HepG2 (cell line): ENCODE data around the gene BCAS3. TPM values are rescaled to one million over a fixed set of nuclear protein-coding genes. Genes with fewer than 3 reads are reported as not detected.

Experiments used
- ATAC-seq: fragments of 200-7000 bp; cut with Tn5 transposase; 3 replicates; pipeline ENCODE4 v1.9.1; 2020; ENCODE audit warnings: mild to moderate bottlenecking, moderate library complexity
- BruUV-seq: library from RNA; stranded (reverse); fragments of 400-500 nt; replicated peaks from 2 replicates; lab custom pipeline; 2021; lab: Mats Ljungman, UMichigan
- CTCF ChIA-PET: fragments of 300-600 bp; formaldehyde crosslinking; extraction: SDS; loops from one replicate; lab custom pipeline; 2021; ENCODE audit warnings: low total read pairs, inconsistent platforms, low intra/inter-chr PET ratio; lab: Yijun Ruan, JAX
- POLR2A ChIA-PET: fragments of 350-600 bp; sonication (Branson Sonifier 250); formaldehyde crosslinking; loops from one replicate; lab custom pipeline; 2020; ENCODE audit warnings: antibody characterized with exemption, inconsistent platforms; lab: Yijun Ruan, JAX
- DNase-seq: peaks from one replicate; pipeline ENCODE4 v3.0.0-alpha.2; 2015; ENCODE audit warnings: low spot score
- FAIRE-seq: peaks from 3 replicates; lab custom pipeline; 2011; peaks lifted over from hg19 to GRCh38; lab: Jason Lieb, UNC
- H2AFZ ChIP-seq: one replicate; pipeline ENCODE4 v1.6.1; 2011; ENCODE audit warnings: low read length, inconsistent platforms
- H3K27ac ChIP-seq: fragments of 300-600 bp; 3 replicates; pipeline ENCODE4 v1.8.0; 2011; ENCODE audit warnings: mixed run types, mild to moderate bottlenecking, mixed read lengths, low read length, inconsistent platforms; ENCODE audit not compliant: insufficient read depth; ENCODE audit errors: extremely low read length
- H3K27me3 ChIP-seq, 2 experiments: fragments of 200-600 bp in 1 of 2; 2 replicates in 1 of 2; 3 replicates in 1 of 2; pipeline versions ENCODE4 v1.6.0 to v1.8.0; 2011; ENCODE audit warnings: low read length in 2 of 2, mild to moderate bottlenecking in 2 of 2, moderate library complexity in 2 of 2, inconsistent platforms in 1 of 2; ENCODE audit not compliant: insufficient read depth in 2 of 2, control insufficient read depth in 1 of 2
- H3K36me3 ChIP-seq, 2 experiments: fragments of 200-600 bp in 1 of 2; replicated peaks in 1 of 2; 2 replicates in 1 of 2; 3 replicates in 1 of 2; pipeline versions ENCODE4 v1.5.1 to v1.8.0; 2011; ENCODE audit warnings: low read length in 2 of 2, inconsistent platforms in 1 of 2; ENCODE audit not compliant: insufficient read depth in 2 of 2, control insufficient read depth in 1 of 2
- H3K4me1 ChIP-seq: 2 replicates; pipeline ENCODE4 v1.5.1; 2012; ENCODE audit warnings: low read length, inconsistent platforms; ENCODE audit not compliant: insufficient read depth
- H3K4me2 ChIP-seq: 2 replicates; pipeline ENCODE4 v1.6.0; 2011; ENCODE audit warnings: low read depth, low read length, inconsistent platforms
- H3K4me3 ChIP-seq, 3 experiments: fragments of 200-600 bp in 1 of 3; sonication (generic), shearing (Covaris generic) in 1 of 3; replicated peaks in 1 of 3; 2 replicates each; pipeline ENCODE4 v1.5.1; 2011 to 2016; ENCODE audit warnings: low read length in 3 of 3, inconsistent platforms in 2 of 3, low read depth in 2 of 3, mild to moderate bottlenecking in 2 of 3, control low read depth in 1 of 3, mixed read lengths in 1 of 3; ENCODE audit not compliant: insufficient read depth in 1 of 3
- H3K79me2 ChIP-seq: one replicate; pipeline ENCODE4 v1.6.1; 2011; ENCODE audit warnings: low read length, inconsistent platforms; ENCODE audit not compliant: insufficient read depth
- H3K9ac ChIP-seq: 2 replicates; pipeline ENCODE4 v1.6.0; 2011; ENCODE audit warnings: mild to moderate bottlenecking, low read depth, low read length, inconsistent platforms; ENCODE audit not compliant: insufficient read depth
- H3K9me3 ChIP-seq: 2 replicates; pipeline ENCODE4 v1.5.1; 2012; ENCODE audit warnings: mild to moderate bottlenecking, low read length
- H4K20me1 ChIP-seq: 2 replicates; pipeline ENCODE4 v1.6.0; 2011; ENCODE audit warnings: inconsistent platforms, mild to moderate bottlenecking, low read length, moderate library complexity; ENCODE audit not compliant: insufficient read depth
- CHD2 ChIP-seq: IDR thresholded peaks from 2 replicates; pipeline ENCODE4 v1.6.1; 2011; ENCODE audit warnings: low read depth, low read length, improper control_type of control experiment
- CREB1 ChIP-seq, 2 experiments: fragments of 450-650 bp in 1 of 2; IDR thresholded peaks; 2 replicates each; pipeline ENCODE4 v1.6.1; 2016 to 2017; ENCODE audit warnings: control low read depth in 1 of 2, mild to moderate bottlenecking in 1 of 2, missing compliant biosample characterization in 1 of 2, missing genetic modification characterization in 1 of 2
- GABPB1 ChIP-seq: IDR thresholded peaks from 2 replicates; pipeline ENCODE4 v1.6.1; 2016; ENCODE audit warnings: mild to moderate bottlenecking, missing genetic modification reagents, moderate library complexity, missing compliant biosample characterization
- HMGA1 ChIP-seq: sonication (generic); formaldehyde crosslinking; conservative IDR thresholded peaks from 2 replicates; pipeline ENCODE4 v1.4.0; 2020; ENCODE audit warnings: missing genetic modification reagents
- KDM1A ChIP-seq: IDR thresholded peaks from 2 replicates; pipeline ENCODE4 v1.6.1; 2016; ENCODE audit warnings: missing compliant biosample characterization
- MZF1 ChIP-seq: sonication (generic); formaldehyde crosslinking; IDR thresholded peaks from 2 replicates; pipeline ENCODE4 v1.8.1; 2023; ENCODE audit warnings: mild to moderate bottlenecking, missing genetic modification reagents, borderline replicate concordance
- PHF5A ChIP-seq: IDR thresholded peaks from one replicate; pipeline ENCODE4 v1.6.1; 2018; ENCODE audit warnings: low read depth, missing genetic modification reagents; ENCODE audit not compliant: unreplicated experiment
- SMC3 ChIP-seq: IDR thresholded peaks from 2 replicates; pipeline ENCODE4 v1.6.1; 2011; ENCODE audit warnings: low read length, improper control_type of control experiment
- YEATS4 ChIP-seq: sonication (generic); formaldehyde crosslinking; IDR thresholded peaks from 2 replicates; pipeline ENCODE4 v1.4.0; 2020; ENCODE audit warnings: missing genetic modification reagents, borderline replicate concordance
- ZNF24 ChIP-seq: fragments of 450-650 bp; IDR thresholded peaks from 2 replicates; pipeline ENCODE4 v1.6.1; 2017; ENCODE audit warnings: antibody characterized with exemption, mild to moderate bottlenecking
- ZNF788 ChIP-seq: sonication (generic); formaldehyde crosslinking; IDR thresholded peaks from 2 replicates; pipeline ENCODE4 v1.5.0; 2020; ENCODE audit warnings: mild to moderate bottlenecking, missing genetic modification reagents, borderline replicate concordance
- ZNF839 ChIP-seq: sonication (generic); formaldehyde crosslinking; IDR thresholded peaks from 2 replicates; pipeline ENCODE4 v1.4.0; 2020; ENCODE audit warnings: missing genetic modification reagents, mild to moderate bottlenecking, borderline replicate concordance
- ZNF841 ChIP-seq: sonication (generic); formaldehyde crosslinking; IDR thresholded peaks from 2 replicates; pipeline ENCODE4 v1.8.1; 2023; ENCODE audit warnings: missing genetic modification reagents, borderline replicate concordance
- ZSCAN25 ChIP-seq: sonication (generic); formaldehyde crosslinking; IDR thresholded peaks from 2 replicates; pipeline ENCODE4 v1.8.0; 2022; ENCODE audit warnings: mild to moderate bottlenecking, missing genetic modification reagents
- WGBS: methylation state at CpG from one replicate; pipeline ENCODE4 v1.1.6; 2017; ENCODE audit warnings: low lambda C conversion rate; 5-methylcytosine and 5-hydroxymethylcytosine counted together
- in situ Hi-C: cut with HindIII; loops from 2 replicates; pipeline ENCODE4 v1.10.0; 2017; ENCODE audit warnings: low pct_unique_long_range_greater_than_20kb; ENCODE audit not compliant: extremely low pct_ligation_motif_present
- intact Hi-C: fragments of 100-400 bp; cut with micrococcal nuclease; formaldehyde crosslinking; loops from one replicate; pipeline ENCODE4 v1.10.0; 2022; ENCODE audit not compliant: unreplicated experiment
- polyA plus RNA-seq, 8 experiments: library from polyadenylated mRNA; depleted of rRNA in 3 of 8; stranded (reverse) in 7 of 8; unstranded in 1 of 8; fragments of >200 nt; fragmentation: Illumina TruSeq in 4 of 8; extraction: Trizol in 4 of 8; gene quantifications; 2 replicates each; pipeline versions ENCODE4 v1.2.1 to v1.2.3, GENCODE V29; 2011 to 2016; ENCODE audit warnings: low read depth in 4 of 8, missing spikeins in 1 of 8, mixed read lengths in 1 of 8; ENCODE audit not compliant: insufficient read depth in 1 of 8
- total RNA-seq, 5 experiments: library from RNA; depleted of rRNA; stranded (reverse); fragments of >200 nt; fragmentation: Illumina TruSeq; extraction: Trizol; gene quantifications; 2 replicates each; pipeline ENCODE4 v1.2.3, GENCODE V29; 2016; ENCODE audit warnings: low read depth in 1 of 5
- TF ChIP-seq, protein P1 (sequence below): sonication (generic); formaldehyde crosslinking; IDR thresholded peaks from 2 replicates; pipeline ENCODE4 v1.5.1; 2020; ENCODE audit warnings: missing genetic modification reagents, mild to moderate bottlenecking, borderline replicate concordance
- TF ChIP-seq, protein P2 (sequence below): sonication (generic); formaldehyde crosslinking; IDR thresholded peaks from 2 replicates; pipeline ENCODE4 v1.5.0; 2020; ENCODE audit warnings: mild to moderate bottlenecking, missing genetic modification reagents, borderline replicate concordance
- TF ChIP-seq, protein P3 (sequence below): sonication (generic); formaldehyde crosslinking; IDR thresholded peaks from 2 replicates; pipeline ENCODE4 v1.8.0; 2022; ENCODE audit warnings: missing genetic modification reagents, mild to moderate bottlenecking, borderline replicate concordance

Gene BCAS3
- total and polyA plus RNA-seq, 2 of the 13 experiments (the other 11 are each of a cell fraction or from before 2014, with no cell fraction given): 10.7 to 11.2 TPM

DNA sequence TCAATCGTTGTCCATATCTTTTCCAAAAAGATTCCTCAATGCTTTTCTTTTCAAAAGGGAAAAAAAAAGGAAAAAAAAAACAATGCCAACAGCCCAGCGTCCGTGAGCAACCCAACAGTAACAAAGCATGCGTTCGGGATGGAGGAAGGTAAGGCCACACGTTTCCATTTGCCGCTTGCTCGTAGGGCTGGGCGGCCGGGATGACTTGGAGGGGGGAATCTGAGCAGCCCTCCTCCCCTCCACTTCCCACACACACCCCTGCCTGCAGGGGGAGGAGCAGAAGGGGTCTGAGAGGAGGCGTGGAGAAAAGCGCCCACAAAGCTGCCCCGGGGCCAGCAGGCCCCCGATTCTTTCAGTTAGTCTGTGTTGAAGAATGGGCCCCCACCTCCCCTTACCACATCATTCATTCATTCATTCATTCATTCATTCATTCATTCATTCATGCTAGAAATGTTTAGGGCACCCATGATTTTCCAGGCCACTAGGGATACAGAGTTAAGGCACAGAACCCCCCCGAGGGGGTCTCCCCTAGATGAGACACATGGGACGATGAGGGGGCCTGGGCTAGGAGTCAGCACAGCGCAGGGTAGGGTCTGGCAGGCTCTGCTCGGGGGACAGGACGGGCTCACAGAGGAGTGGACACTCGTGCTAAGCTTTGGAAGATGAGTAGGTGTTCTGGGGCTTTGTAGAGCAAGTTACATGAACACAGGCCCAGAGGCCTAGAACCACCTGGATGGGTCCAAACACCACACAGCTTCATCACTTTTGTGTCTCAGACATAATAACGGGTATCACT lies 711.1 kb downstream of the BCAS3 start:
- DNase-seq (no peak), ATAC-seq (no peak), FAIRE-seq (no peak)
- no peaks in the 10 kb centered on the region for H3K79me2 ChIP-seq
- H3K27me3 ChIP-seq: no peaks in the 10 kb centered on the region
- H3K4me2 ChIP-seq: no peak overlapping the region
- POLR2A ChIA-PET: no interaction called here
- no TSS peak for BruUV-seq
- WGBS: 91% methylated on average over 21 of the region's 21 CpGs
- no peaks in the 10 kb centered on the region; a peak in 1 of 5 replicates for H3K36me3 ChIP-seq
- in situ Hi-C loops: no loop called here
- H3K9me3 ChIP-seq: no peaks in the 10 kb centered on the region
- H3K9ac ChIP-seq: no peak overlapping the region
- H3K4me1 ChIP-seq: peaks cover 55% of the 10 kb centered on the region
- H3K27ac ChIP-seq: no peak overlapping the region
- intact Hi-C loops: no loop called here
- CTCF ChIA-PET: interaction anchor here (0.8 to 1.1 kb wide), 2 partner anchors 25 to 387 kb away, joined by 3 read pairs; no protein-coding TSS in a partner anchor
- no peak overlapping the region for H2AFZ ChIP-seq
- H4K20me1 ChIP-seq: no peaks in the 10 kb centered on the region
- H3K4me3 ChIP-seq: no peak overlapping the region
- no peak for TF ChIP-seq PHF5A (CRISPR knock-in tag)
- TF ChIP-seq HMGA1 (CRISPR knock-in tag): no peak
- TF ChIP-seq ZNF839 (CRISPR knock-in tag): no peak
- TF ChIP-seq, protein P1, sequence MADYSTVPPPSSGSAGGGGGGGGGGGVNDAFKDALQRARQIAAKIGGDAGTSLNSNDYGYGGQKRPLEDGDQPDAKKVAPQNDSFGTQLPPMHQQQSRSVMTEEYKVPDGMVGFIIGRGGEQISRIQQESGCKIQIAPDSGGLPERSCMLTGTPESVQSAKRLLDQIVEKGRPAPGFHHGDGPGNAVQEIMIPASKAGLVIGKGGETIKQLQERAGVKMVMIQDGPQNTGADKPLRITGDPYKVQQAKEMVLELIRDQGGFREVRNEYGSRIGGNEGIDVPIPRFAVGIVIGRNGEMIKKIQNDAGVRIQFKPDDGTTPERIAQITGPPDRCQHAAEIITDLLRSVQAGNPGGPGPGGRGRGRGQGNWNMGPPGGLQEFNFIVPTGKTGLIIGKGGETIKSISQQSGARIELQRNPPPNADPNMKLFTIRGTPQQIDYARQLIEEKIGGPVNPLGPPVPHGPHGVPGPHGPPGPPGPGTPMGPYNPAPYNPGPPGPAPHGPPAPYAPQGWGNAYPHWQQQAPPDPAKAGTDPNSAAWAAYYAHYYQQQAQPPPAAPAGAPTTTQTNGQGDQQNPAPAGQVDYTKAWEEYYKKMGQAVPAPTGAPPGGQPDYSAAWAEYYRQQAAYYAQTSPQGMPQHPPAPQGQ: no peak
- TF ChIP-seq CREB1 (IDR thresholded peaks at IDR 0.05): no peak
- no peak for TF ChIP-seq CREB1 (CRISPR knock-in tag; IDR thresholded peaks at IDR 0.05)
- TF ChIP-seq, protein P2, sequence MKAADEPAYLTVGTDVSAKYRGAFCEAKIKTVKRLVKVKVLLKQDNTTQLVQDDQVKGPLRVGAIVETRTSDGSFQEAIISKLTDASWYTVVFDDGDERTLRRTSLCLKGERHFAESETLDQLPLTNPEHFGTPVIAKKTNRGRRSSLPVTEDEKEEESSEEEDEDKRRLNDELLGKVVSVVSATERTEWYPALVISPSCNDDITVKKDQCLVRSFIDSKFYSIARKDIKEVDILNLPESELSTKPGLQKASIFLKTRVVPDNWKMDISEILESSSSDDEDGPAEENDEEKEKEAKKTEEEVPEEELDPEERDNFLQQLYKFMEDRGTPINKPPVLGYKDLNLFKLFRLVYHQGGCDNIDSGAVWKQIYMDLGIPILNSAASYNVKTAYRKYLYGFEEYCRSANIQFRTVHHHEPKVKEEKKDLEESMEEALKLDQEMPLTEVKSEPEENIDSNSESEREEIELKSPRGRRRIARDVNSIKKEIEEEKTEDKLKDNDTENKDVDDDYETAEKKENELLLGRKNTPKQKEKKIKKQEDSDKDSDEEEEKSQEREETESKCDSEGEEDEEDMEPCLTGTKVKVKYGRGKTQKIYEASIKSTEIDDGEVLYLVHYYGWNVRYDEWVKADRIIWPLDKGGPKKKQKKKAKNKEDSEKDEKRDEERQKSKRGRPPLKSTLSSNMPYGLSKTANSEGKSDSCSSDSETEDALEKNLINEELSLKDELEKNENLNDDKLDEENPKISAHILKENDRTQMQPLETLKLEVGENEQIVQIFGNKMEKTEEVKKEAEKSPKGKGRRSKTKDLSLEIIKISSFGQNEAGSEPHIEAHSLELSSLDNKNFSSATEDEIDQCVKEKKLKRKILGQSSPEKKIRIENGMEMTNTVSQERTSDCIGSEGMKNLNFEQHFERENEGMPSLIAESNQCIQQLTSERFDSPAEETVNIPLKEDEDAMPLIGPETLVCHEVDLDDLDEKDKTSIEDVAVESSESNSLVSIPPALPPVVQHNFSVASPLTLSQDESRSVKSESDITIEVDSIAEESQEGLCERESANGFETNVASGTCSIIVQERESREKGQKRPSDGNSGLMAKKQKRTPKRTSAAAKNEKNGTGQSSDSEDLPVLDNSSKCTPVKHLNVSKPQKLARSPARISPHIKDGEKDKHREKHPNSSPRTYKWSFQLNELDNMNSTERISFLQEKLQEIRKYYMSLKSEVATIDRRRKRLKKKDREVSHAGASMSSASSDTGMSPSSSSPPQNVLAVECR: no peak
- no peak for TF ChIP-seq CHD2
- peak; percentile 81 for TF ChIP-seq ZNF24
- TF ChIP-seq YEATS4 (CRISPR knock-in tag): no peak
- TF ChIP-seq ZNF841 (CRISPR knock-in tag): no peak
- TF ChIP-seq, protein P3, sequence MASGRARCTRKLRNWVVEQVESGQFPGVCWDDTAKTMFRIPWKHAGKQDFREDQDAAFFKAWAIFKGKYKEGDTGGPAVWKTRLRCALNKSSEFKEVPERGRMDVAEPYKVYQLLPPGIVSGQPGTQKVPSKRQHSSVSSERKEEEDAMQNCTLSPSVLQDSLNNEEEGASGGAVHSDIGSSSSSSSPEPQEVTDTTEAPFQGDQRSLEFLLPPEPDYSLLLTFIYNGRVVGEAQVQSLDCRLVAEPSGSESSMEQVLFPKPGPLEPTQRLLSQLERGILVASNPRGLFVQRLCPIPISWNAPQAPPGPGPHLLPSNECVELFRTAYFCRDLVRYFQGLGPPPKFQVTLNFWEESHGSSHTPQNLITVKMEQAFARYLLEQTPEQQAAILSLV: no peak
- no peak for TF ChIP-seq SMC3
- no peak for TF ChIP-seq GABPB1 (CRISPR knock-in tag)
- TF ChIP-seq MZF1 (CRISPR knock-in tag): no peak
- TF ChIP-seq ZNF788 (CRISPR knock-in tag): no peak
- TF ChIP-seq KDM1A (CRISPR knock-in tag): no peak
- peak; percentile 63; the same call in 1 of the 2 replicates for TF ChIP-seq ZSCAN25 (CRISPR knock-in tag)
